ENCODE measurements around the gene CCDC71L.

DNA sequence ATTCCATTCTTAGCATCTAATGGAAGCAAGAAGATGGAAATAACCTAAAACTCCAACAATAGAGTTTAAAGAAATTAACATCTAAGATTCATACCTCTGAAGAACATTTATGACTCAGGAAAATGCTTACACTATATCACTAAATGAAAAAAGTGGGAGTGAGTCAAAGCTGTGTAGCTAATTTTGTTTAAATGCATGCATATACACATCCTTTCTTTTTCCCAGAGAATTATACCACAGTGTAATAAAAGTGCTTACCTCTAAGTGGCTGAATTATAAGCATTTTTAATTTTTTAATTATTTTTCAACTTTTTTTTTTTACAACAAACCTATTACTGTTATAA, 44.3 kb downstream of the CCDC71L start:
- TF ChIP-seq POLR2A (IDR thresholded peaks at IDR 0.05; ENCODE audit: low read depth, low read length): no peak
- TF ChIP-seq, protein P1, sequence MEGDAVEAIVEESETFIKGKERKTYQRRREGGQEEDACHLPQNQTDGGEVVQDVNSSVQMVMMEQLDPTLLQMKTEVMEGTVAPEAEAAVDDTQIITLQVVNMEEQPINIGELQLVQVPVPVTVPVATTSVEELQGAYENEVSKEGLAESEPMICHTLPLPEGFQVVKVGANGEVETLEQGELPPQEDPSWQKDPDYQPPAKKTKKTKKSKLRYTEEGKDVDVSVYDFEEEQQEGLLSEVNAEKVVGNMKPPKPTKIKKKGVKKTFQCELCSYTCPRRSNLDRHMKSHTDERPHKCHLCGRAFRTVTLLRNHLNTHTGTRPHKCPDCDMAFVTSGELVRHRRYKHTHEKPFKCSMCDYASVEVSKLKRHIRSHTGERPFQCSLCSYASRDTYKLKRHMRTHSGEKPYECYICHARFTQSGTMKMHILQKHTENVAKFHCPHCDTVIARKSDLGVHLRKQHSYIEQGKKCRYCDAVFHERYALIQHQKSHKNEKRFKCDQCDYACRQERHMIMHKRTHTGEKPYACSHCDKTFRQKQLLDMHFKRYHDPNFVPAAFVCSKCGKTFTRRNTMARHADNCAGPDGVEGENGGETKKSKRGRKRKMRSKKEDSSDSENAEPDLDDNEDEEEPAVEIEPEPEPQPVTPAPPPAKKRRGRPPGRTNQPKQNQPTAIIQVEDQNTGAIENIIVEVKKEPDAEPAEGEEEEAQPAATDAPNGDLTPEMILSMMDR (conservative IDR thresholded peaks at IDR 0.05; ENCODE audit: low read depth, low read length): no peak
- no peak for TF ChIP-seq SMC3 (IDR thresholded peaks at IDR 0.05; ENCODE audit: low read depth, low read length)
- no peak for TF ChIP-seq BHLHE40 (IDR thresholded peaks at IDR 0.05; ENCODE audit: low read depth, low read length)
- TF ChIP-seq CEBPB (IDR thresholded peaks at IDR 0.05; ENCODE audit: low read depth, low read length): no peak
- TF ChIP-seq MXI1 (IDR thresholded peaks at IDR 0.05; ENCODE audit: borderline replicate concordance, low read depth, low read length): no peak
- TF ChIP-seq, protein P2, sequence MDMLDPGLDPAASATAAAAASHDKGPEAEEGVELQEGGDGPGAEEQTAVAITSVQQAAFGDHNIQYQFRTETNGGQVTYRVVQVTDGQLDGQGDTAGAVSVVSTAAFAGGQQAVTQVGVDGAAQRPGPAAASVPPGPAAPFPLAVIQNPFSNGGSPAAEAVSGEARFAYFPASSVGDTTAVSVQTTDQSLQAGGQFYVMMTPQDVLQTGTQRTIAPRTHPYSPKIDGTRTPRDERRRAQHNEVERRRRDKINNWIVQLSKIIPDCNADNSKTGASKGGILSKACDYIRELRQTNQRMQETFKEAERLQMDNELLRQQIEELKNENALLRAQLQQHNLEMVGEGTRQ (IDR thresholded peaks at IDR 0.05; ENCODE audit: low read depth, low read length): no peak
- TF ChIP-seq NFE2L2 (IDR thresholded peaks at IDR 0.05; ENCODE audit: low read depth, low read length): no peak
- no peak for TF ChIP-seq MAFK (IDR thresholded peaks at IDR 0.05; ENCODE audit: low read depth, low read length)
- no peak for TF ChIP-seq ELK1 (IDR thresholded peaks at IDR 0.05; ENCODE audit: borderline replicate concordance, low read depth, low read length)
- TF ChIP-seq RFX5 (IDR thresholded peaks at IDR 0.05; ENCODE audit: low read depth, low read length): no peak
- TF ChIP-seq FOS (IDR thresholded peaks at IDR 0.05; ENCODE audit: low read depth, low read length): no peak

Data from IMR-90 (cell line).